PFSK-1 (cell line): ENCODE data around the gene DEFB123.

Source experiments
- POLR2AphosphoS5 ChIP-seq: IDR thresholded peaks from 2 replicates; pipeline ENCODE4 v1.6.1; 2012; ENCODE audit warnings: low read depth, mild to moderate bottlenecking, control low read depth, low read length, moderate library complexity
- REST ChIP-seq, 2 experiments: IDR thresholded peaks; 2 replicates each; pipeline versions ENCODE4 v1.6.1 to v1.8.0; 2011 to 2012; ENCODE audit warnings: low read depth in 2 of 2, low read length in 2 of 2, control low read depth in 1 of 2, inconsistent platforms in 1 of 2, mild to moderate bottlenecking in 1 of 2, moderate library complexity in 1 of 2; ENCODE audit not compliant: insufficient read depth in 1 of 2
- TAF1 ChIP-seq: IDR thresholded peaks from 2 replicates; pipeline ENCODE4 v1.6.1; 2012; ENCODE audit warnings: low read length, control low read depth, borderline replicate concordance; ENCODE audit not compliant: insufficient read depth

DNA sequence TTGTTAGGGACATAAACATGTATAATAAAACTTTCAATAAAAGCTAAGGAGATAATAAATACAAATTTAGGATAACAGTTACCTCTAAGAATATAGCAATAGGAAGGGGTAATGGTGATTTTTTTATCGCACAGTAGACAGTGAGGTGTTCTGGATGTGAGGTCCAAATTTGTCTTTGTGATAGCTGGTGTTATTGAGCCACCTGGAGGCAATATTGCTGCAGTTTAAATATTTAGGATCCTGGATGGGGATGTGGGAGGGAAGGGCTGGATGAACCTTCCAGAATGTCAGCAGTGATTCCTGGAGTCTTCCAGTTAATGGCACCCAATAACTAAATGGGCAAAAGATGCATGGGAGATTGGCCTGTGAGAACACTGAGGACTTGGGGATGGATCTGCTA is 13.9 kb downstream of the DEFB123 start:
- no peak for TF ChIP-seq TAF1
- no peak for TF ChIP-seq POLR2AphosphoS5
- TF ChIP-seq REST (IDR thresholded peaks at IDR 0.05; ENCODE audit: insufficient read depth in 1 of 2, low read depth in 2 of 2, low read length in 2 of 2) = no peak
